ENCODE results near the gene SPINT4. TPM values are rescaled to one million over a fixed set of nuclear protein-coding genes. Genes with fewer than 3 reads are reported as not detected.

Gene SPINT4
- total and polyA plus RNA-seq, 2 experiments from 2014 or later = not detected

DNA sequence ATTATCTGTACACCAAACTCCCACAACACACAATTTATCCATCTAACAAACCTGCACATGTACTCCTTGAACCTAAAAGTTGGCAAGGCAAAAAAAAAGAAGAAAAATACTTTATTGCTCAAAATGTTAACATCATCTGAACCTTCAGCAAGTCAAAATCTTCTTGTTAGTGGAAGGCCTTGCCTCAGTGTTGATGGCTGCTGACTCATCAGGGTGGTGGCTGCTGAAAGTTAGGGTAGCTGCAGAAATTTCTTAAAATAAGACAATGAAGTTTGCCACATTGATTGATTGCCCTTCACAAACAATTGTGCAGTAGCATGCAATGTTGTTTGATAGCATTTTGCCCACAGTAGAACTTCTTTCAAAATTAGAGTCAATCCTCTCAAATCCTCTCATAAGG, 49.4 kb upstream of the SPINT4 start:
- Mint-ChIP-seq H3K9me3 (peaks cover 1% of the 10 kb centered on the region; the same call in 2 of the 3 replicates), H3K4me3 (no peak overlapping the region), H3K36me3 (ENCODE audit: low read depth) (peaks cover 4% of the 10 kb centered on the region; the same call in 1 of the 3 replicates), H3K4me1 (peaks cover 3% of the 10 kb centered on the region; the same call in 1 of the 3 replicates), H3K27me3 (ENCODE audit: insufficient read depth, low read depth, poor library complexity) (peaks cover 3% of the 10 kb centered on the region), H3K27ac (no peak overlapping the region)
- no peak overlapping the region for H3K27ac ChIP-seq (ENCODE audit: low read depth)
- no peaks in the 10 kb centered on the region for H4K20me1 ChIP-seq (replicated peaks; ENCODE audit: insufficient read depth)
- H3K36me3 ChIP-seq (ENCODE audit: insufficient read depth) = no peaks in the 10 kb centered on the region
- TF ChIP-seq STAT1 (IDR thresholded peaks at IDR 0.05; ENCODE audit: unreplicated experiment) (no peak), ZNF114 (CRISPR knock-in tag; IDR thresholded peaks at IDR 0.05) (no peak), EZH2 (IDR thresholded peaks at IDR 0.05; ENCODE audit: low read depth, unreplicated experiment) (no peak), POLR2AphosphoS5 (IDR thresholded peaks at IDR 0.05; ENCODE audit: low read depth) (no peak), ZNF331 (CRISPR knock-in tag; IDR thresholded peaks at IDR 0.05; ENCODE audit: low read depth) (no peak), EZH2phosphoT487 (IDR thresholded peaks at IDR 0.05; ENCODE audit: unreplicated experiment) (no peak), REST (IDR thresholded peaks at IDR 0.05; ENCODE audit: unreplicated experiment) (no peak), NANOG (IDR thresholded peaks at IDR 0.05; ENCODE audit: borderline replicate concordance) (no peak)
- TF ChIP-seq, protein P1, sequence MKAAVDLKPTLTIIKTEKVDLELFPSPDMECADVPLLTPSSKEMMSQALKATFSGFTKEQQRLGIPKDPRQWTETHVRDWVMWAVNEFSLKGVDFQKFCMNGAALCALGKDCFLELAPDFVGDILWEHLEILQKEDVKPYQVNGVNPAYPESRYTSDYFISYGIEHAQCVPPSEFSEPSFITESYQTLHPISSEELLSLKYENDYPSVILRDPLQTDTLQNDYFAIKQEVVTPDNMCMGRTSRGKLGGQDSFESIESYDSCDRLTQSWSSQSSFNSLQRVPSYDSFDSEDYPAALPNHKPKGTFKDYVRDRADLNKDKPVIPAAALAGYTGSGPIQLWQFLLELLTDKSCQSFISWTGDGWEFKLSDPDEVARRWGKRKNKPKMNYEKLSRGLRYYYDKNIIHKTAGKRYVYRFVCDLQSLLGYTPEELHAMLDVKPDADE (IDR thresholded peaks at IDR 0.05) = no peak
- TF ChIP-seq, protein P2, sequence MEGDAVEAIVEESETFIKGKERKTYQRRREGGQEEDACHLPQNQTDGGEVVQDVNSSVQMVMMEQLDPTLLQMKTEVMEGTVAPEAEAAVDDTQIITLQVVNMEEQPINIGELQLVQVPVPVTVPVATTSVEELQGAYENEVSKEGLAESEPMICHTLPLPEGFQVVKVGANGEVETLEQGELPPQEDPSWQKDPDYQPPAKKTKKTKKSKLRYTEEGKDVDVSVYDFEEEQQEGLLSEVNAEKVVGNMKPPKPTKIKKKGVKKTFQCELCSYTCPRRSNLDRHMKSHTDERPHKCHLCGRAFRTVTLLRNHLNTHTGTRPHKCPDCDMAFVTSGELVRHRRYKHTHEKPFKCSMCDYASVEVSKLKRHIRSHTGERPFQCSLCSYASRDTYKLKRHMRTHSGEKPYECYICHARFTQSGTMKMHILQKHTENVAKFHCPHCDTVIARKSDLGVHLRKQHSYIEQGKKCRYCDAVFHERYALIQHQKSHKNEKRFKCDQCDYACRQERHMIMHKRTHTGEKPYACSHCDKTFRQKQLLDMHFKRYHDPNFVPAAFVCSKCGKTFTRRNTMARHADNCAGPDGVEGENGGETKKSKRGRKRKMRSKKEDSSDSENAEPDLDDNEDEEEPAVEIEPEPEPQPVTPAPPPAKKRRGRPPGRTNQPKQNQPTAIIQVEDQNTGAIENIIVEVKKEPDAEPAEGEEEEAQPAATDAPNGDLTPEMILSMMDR (conservative IDR thresholded peaks at IDR 0.05; ENCODE audit: low read depth in 2 of 2) = no peak
- no peak overlapping the region for H3K4me3 ChIP-seq
- H3K79me2 ChIP-seq (replicated peaks; ENCODE audit: insufficient read depth) = no peaks in the 10 kb centered on the region
- ATAC-seq (no peak), DNase-seq (ENCODE audit: low spot score) (no peak)
- no peak overlapping the region for H3K4me2 ChIP-seq
- no peak overlapping the region for H2AFZ ChIP-seq
- peaks cover 8% of the 10 kb centered on the region for H3K9me2 ChIP-seq (ENCODE audit: insufficient read depth)
- no peaks in the 10 kb centered on the region for H3K27me3 ChIP-seq (ENCODE audit: insufficient read depth)
- H3K4me1 ChIP-seq (ENCODE audit: insufficient read depth) = no peaks in the 10 kb centered on the region
- no peaks in the 10 kb centered on the region for H3F3A ChIP-seq (replicated peaks; ENCODE audit: low read depth)
